ENCODE results near the gene ZWILCH. TPM values are rescaled to one million over a fixed set of nuclear protein-coding genes. Genes with fewer than 3 reads are reported as not detected.

ZWILCH gene
- polyA plus RNA-seq, 3 donors, result 21.2 to 30.2 (median 27.7) TPM

GRCh38 chr15:66598095-66598815 lies 93.1 kb downstream of the ZWILCH start:
- DNase-seq (ENCODE audit: low read depth in 3 of 3, low spot score in 2 of 3), result no peak

Other genes with a start within 250 kb of the ZWILCH start
- 10 to 100 TPM; 35.9 to 41.5 (median 39.1) TPM for gene DIS3L, start 211.8 kb upstream of the ZWILCH start, polyA plus RNA-seq (ENCODE audit: insufficient read length in 3 of 3)
- 10 to 100 TPM; 15.9 to 23.9 (median 17.1) TPM for gene TIPIN, start 148.6 kb upstream of the ZWILCH start, polyA plus RNA-seq (ENCODE audit: insufficient read length in 3 of 3)
- gene MAP2K1, start 118.4 kb upstream of the ZWILCH start, polyA plus RNA-seq (ENCODE audit: insufficient read length in 3 of 3), result 10 to 100 TPM; 48.8 to 55.7 (median 50.0) TPM
- 10 to 100 TPM; 42.9 to 46.1 (median 45.3) TPM for gene SNAPC5, start 7.6 kb upstream of the ZWILCH start, polyA plus RNA-seq (ENCODE audit: insufficient read length in 3 of 3)
- 1,000 to 10,000 TPM; 3,858 to 3,922 (median 3,884) TPM for gene RPL4, start 471 bp upstream of the ZWILCH start, polyA plus RNA-seq (ENCODE audit: insufficient read length in 3 of 3)
- under 1 TPM; 0.06 to 0.31 (median 0.17) TPM for gene LCTL, start 60.7 kb downstream of the ZWILCH start, polyA plus RNA-seq (ENCODE audit: insufficient read length in 3 of 3)
- 10 to 100 TPM; 23.0 to 29.1 (median 23.0) TPM for gene SMAD6, start 196.9 kb downstream of the ZWILCH start, polyA plus RNA-seq (ENCODE audit: insufficient read length in 3 of 3)

All from right renal cortex interstitium (tissue), 3 donors.